A673 (cell line): ENCODE measurements around the gene ANKRD52.

Experiments used
- EZH2 ChIP-seq: fragments of 200-600 bp; sonication (generic); IDR thresholded peaks from 2 replicates; pipeline ENCODE4 v1.6.1; 2017; ENCODE audit warnings: borderline replicate concordance, low read depth, mild to moderate bottlenecking, mixed read lengths, antibody characterized with exemption, low read length; ENCODE audit not compliant: poor library complexity, severe bottlenecking
- TF ChIP-seq, protein P1 (sequence below): fragments of 300-800, 200-600 bp; sonication (generic); conservative IDR thresholded peaks from 2 replicates; pipeline ENCODE4 v1.5.1; 2017; ENCODE audit warnings: low read depth, mild to moderate bottlenecking, antibody characterized with exemption, low read length, moderate library complexity, mixed read lengths

DNA sequence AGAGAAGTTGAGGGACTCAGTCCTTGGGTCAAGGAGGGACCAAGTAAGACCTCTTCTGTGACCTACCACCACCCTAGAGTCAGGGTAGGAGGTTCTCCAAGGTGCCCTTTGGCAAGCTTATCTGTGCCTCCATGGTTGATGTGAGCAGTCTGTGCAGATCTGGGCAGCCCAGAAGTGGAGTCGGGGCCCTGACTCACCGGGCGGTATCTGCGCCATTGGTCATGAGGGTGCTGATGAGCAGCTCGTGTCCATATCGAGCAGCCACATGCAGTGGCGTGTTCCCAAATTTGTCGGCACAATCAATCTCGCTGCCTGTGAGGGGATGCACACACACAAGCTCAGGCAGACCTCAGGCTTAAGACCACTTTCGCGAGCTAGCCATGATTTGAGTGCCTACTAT is 5.1 kb downstream of the ANKRD52 start:
- TF ChIP-seq, protein P1, sequence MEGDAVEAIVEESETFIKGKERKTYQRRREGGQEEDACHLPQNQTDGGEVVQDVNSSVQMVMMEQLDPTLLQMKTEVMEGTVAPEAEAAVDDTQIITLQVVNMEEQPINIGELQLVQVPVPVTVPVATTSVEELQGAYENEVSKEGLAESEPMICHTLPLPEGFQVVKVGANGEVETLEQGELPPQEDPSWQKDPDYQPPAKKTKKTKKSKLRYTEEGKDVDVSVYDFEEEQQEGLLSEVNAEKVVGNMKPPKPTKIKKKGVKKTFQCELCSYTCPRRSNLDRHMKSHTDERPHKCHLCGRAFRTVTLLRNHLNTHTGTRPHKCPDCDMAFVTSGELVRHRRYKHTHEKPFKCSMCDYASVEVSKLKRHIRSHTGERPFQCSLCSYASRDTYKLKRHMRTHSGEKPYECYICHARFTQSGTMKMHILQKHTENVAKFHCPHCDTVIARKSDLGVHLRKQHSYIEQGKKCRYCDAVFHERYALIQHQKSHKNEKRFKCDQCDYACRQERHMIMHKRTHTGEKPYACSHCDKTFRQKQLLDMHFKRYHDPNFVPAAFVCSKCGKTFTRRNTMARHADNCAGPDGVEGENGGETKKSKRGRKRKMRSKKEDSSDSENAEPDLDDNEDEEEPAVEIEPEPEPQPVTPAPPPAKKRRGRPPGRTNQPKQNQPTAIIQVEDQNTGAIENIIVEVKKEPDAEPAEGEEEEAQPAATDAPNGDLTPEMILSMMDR: no peak
- no peak for TF ChIP-seq EZH2
